ENCODE data around the gene INCENP. TPM values are rescaled to one million over a fixed set of nuclear protein-coding genes. Genes with fewer than 3 reads are reported as not detected.

Gene INCENP
- total RNA-seq, 2 experiments from 2014 or later, result 126 to 130 TPM

GRCh38 chr11:62125881-62126280 is 2.1 kb downstream of the INCENP start:
- Mint-ChIP-seq H3K27me3 (no peaks in the 10 kb centered on the region), H3K36me3 (ENCODE audit: low read depth) (peaks cover 51% of the 10 kb centered on the region), H3K4me3 (peak overlapping the region; percentile 88), H3K4me1 (ENCODE audit: low read depth) (peaks cover 31% of the 10 kb centered on the region), H3K9me3 (no peaks in the 10 kb centered on the region), H3K27ac (no peak overlapping the region)
- ATAC-seq (no peak), DNase-seq (no peak)
- no peak for TF ChIP-seq CTCF (IDR thresholded peaks at IDR 0.05)
- intact Hi-C loops (cut with micrococcal nuclease), result no loop called here
- ChIA-PET CTCF (interaction anchor here (1.7 kb wide), 1 partner anchor 44 kb away, joined by 8 read pairs; no protein-coding TSS in a partner anchor), POLR2A (interaction anchor here (0.9 kb wide), 1 partner anchor 18 kb away, joined by 3 read pairs; no protein-coding TSS in a partner anchor)

- Mint-ChIP-seq H3K9me3 (no peaks in the 10 kb centered on the region), H3K27me3 (no peaks in the 10 kb centered on the region), H3K27ac (no peak overlapping the region), H3K4me1 (ENCODE audit: low read depth) (peaks cover 41% of the 10 kb centered on the region), H3K36me3 (ENCODE audit: low read depth) (peaks cover 62% of the 10 kb centered on the region), H3K4me3 (no peak overlapping the region)
- POLR2A ChIA-PET, result interaction anchor here (1.2 to 1.4 kb wide), 2 partner anchors 9 to 296 kb away, joined by 3 to 4 read pairs; no protein-coding TSS in a partner anchor
- CTCF ChIA-PET, result interaction anchor here (1.0 to 1.4 kb wide), 4 partner anchors 19 to 330 kb away, joined by 3 to 5 read pairs (median 4); no protein-coding TSS in a partner anchor
- ATAC-seq (no peak), DNase-seq (no peak)
- intact Hi-C loops (cut with micrococcal nuclease), result no loop called here
- no peak for TF ChIP-seq CTCF (IDR thresholded peaks at IDR 0.05)
Observed at GRCh38 chr11:62127426-62127825, 3.6 kb downstream of the INCENP start.

GRCh38 chr11:62127941-62128770 is 4.3 kb downstream of the INCENP start:
- intact Hi-C loops (cut with micrococcal nuclease), result no loop called here
- H3K9me3 Mint-ChIP-seq, result no peaks in the 10 kb centered on the region
- DNase-seq (no peak), ATAC-seq (no peak)
- H3K36me3 Mint-ChIP-seq (ENCODE audit: low read depth), result peaks cover 66% of the 10 kb centered on the region
- H3K4me1 Mint-ChIP-seq (ENCODE audit: low read depth), result peaks cover 42% of the 10 kb centered on the region
- H3K27me3 Mint-ChIP-seq, result no peaks in the 10 kb centered on the region
- ChIA-PET POLR2A (interaction anchor here (0.6 to 1.4 kb wide), 2 partner anchors 9 to 140 kb away, joined by 3 to 4 read pairs; no protein-coding TSS in a partner anchor), CTCF (interaction anchor here (1.1 to 1.4 kb wide), 3 partner anchors 20 to 229 kb away, joined by 3 to 5 read pairs (median 4); no protein-coding TSS in a partner anchor)
- H3K27ac Mint-ChIP-seq, result no peak overlapping the region
- no peak for TF ChIP-seq CTCF (IDR thresholded peaks at IDR 0.05)
- no peak overlapping the region for H3K4me3 Mint-ChIP-seq

- intact Hi-C loops (cut with micrococcal nuclease), result no loop called here
Observed at GRCh38 chr11:62128835-62129234, 5.0 kb downstream of the INCENP start.

More at GRCh38 chr11:62128835-62129234, 5.0 kb downstream of the INCENP start:
- ChIA-PET POLR2A (interaction anchor here (0.6 kb wide), 1 partner anchor 139 kb away, joined by 3 read pairs; no protein-coding TSS in a partner anchor), CTCF (interaction anchor here (1.1 kb wide), 1 partner anchor 47 kb away, joined by 3 read pairs; no protein-coding TSS in a partner anchor)
- no peak for ATAC-seq
- peaks cover 38% of the 10 kb centered on the region for H3K4me1 Mint-ChIP-seq (ENCODE audit: low read depth)
- no peak overlapping the region for H3K4me3 Mint-ChIP-seq
- H3K9me3 Mint-ChIP-seq, result no peaks in the 10 kb centered on the region
- no peak overlapping the region for H3K27ac Mint-ChIP-seq
- no peak for DNase-seq
- H3K27me3 Mint-ChIP-seq, result no peaks in the 10 kb centered on the region
- H3K36me3 Mint-ChIP-seq (ENCODE audit: low read depth), result peaks cover 68% of the 10 kb centered on the region
- no peak for TF ChIP-seq CTCF (IDR thresholded peaks at IDR 0.05)
